Kidney glomerular epithelial cell (primary cell): ENCODE measurements around the gene TOMM70.
A peak's percentile ranks its signal among the peaks of the same experiment; 100 is the strongest.

Experiments
- DNase-seq: peaks from one replicate; lab custom pipeline; 2025; lab: John Stamatoyannopoulos, UW

Gene TOMM70

DNA sequence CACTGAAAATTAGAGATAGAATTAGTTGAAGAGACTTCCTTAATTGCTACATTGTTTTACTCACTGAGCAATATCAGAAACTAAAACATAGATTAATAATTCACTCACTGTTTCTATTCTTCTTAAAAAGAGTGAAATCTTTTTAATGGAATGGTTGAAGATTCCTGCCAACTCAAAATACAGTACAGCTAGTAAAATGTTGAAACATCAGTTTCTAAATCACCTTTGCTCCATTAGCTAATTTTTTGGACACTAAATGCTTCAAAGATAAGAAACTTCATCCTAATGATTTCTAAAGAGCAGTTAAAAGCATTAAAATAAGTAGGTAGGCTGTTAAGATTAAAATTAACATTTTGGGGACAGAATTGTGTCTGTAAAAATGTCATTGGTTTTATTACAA lies 76.8 kb downstream of the TOMM70 start:
- no peak for DNase-seq

DNA sequence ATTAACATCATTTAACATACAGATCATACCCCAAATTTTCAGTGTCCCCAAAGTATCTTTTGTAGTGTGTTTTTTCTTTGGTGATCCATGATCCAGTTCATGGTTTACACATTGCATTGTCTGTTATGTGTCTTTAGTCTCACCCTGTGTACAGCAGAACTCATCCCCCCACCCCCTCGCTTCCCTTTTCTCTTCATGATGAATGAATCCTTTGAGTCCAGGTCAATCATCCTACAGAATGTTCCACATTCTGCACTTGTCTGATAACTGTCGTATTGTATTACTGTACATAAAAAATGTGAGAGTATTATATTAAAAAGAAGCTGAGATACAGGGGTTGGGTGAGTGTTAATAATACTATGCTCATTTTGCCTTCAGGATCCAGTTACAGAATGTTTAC lies 80.9 kb downstream of the TOMM70 start:
- DNase-seq = no peak

DNA sequence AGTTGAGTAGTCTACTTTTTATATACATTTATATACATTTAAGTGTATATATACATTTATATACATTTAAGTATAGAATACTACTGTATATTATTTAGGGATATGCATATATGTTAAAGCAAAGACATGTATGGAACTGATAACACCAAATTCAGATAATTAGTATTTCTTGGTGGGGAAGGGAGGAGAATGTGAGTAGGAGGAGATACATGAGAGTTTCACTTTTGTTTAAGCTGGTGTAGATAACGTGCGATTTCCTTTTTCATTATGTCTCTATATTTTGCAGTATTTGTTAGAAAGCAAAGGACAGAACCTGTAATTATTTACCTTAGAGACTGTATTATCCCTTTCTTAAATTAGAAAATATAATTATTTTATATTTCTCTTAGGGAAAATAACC lies 83.0 kb downstream of the TOMM70 start:
- no peak for DNase-seq

DNA sequence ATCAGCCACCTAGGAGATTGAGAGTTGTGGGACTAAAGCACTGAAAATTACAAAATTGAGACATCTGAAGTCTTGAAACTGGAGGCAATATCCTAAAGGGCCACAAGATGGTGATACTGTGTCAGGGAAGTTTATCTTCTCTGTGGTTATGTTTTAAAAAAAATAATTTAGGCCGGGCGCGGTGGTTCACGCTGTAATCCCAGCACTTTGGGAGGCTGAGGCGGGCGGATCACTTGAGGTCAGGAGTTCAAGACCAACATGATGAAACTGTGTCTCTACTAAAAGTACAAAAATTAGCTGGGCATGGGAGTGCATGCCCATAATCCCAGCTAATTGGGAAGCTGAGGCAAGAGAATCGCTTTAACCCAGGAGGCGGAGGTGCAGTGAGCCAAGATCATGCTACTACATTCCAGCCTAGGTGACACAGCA lies 84.2 kb downstream of the TOMM70 start:
- peak; percentile 40 for DNase-seq
